Measurements from ENCODE around the gene RPL29. TPM values are rescaled to one million over a fixed set of nuclear protein-coding genes. Genes with fewer than 3 reads are reported as not detected.

The RPL29 gene
- total RNA-seq, 2 experiments from 2014 or later, result 1,575 to 1,589 TPM

- Mint-ChIP-seq H3K9me3 (no peaks in the 10 kb centered on the region), H3K4me1 (peaks cover 9% of the 10 kb centered on the region), H3K27ac (no peak overlapping the region), H3K4me3 (no peak overlapping the region), H3K36me3 (peaks cover 3% of the 10 kb centered on the region), H3K27me3 (no peaks in the 10 kb centered on the region)
- DNase-seq, result no peak
These were observed 26.6 kb downstream of the RPL29 start for GRCh38 chr3:51968883-51969678.

GRCh38 chr3:51968170-51968775 lies 27.4 kb downstream of the RPL29 start:
- no peaks in the 10 kb centered on the region for H3K27me3 Mint-ChIP-seq
- peak overlapping the region; percentile 45 for H3K27ac Mint-ChIP-seq
- H3K36me3 Mint-ChIP-seq, result peaks cover 2% of the 10 kb centered on the region

DNA sequence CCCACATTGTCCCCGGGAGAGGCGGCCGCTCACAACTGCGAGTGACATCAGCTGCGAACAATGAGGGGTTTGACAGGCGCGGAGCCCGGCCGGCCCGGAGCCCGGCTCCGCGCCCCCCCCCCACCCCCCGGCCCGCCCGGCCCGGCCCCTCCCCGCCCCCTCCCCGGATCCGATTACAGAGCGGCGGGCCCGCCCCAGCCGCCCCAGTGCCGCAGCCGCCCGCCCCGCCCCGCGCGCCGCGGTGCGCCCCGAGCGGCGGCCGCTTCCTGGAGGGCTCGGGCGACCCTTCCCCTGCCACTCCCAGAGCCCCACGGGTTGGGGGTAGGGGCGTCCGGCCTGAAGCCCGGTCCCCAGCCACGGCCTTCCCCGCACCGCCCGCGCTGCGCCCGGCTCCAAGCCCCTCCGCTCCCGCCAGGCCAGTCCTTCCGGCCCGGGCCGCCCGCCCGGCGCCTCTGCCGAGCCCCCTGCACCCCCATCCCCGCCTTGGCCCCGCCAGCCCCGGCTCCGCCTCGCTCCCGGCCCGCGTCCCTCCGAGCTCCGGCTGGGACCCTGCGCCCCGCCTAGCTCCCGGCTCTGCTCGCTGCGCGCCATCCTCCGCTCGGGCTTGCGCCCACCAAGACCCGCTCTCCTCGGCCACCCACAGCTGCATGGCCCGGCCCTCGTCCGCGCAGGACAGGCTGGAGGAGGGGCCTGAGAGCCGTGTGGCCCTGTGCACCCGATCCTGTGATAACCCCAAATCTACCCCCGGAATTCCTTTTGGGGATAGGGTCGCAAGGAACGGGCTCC lies 28.1 kb downstream of the RPL29 start, which contains the start of gene PCBP4:
Gene PCBP4, minus strand, starts transcription at position 71 of the 786 bp plus-strand sequence. CDS start 6,214 bp downstream, outside the sequence.
- DNase-seq, result peak; percentile 29
- Mint-ChIP-seq H3K4me1 (peaks cover 7% of the 10 kb centered on the region), H3K9me3 (no peaks in the 10 kb centered on the region), H3K36me3 (peaks cover 2% of the 10 kb centered on the region), H3K27me3 (no peaks in the 10 kb centered on the region), H3K4me3 (peak within 1 kb of the TSS; percentile 79), H3K27ac (peak within 1 kb of the TSS; percentile 45)

More at GRCh38 chr3:51968170-51968775, 27.4 kb downstream of the RPL29 start:
- no peak for DNase-seq
- H3K4me3 Mint-ChIP-seq, result peak overlapping the region; percentile 79
- no peaks in the 10 kb centered on the region for H3K9me3 Mint-ChIP-seq
- H3K4me1 Mint-ChIP-seq, result peaks cover 7% of the 10 kb centered on the region

DNA sequence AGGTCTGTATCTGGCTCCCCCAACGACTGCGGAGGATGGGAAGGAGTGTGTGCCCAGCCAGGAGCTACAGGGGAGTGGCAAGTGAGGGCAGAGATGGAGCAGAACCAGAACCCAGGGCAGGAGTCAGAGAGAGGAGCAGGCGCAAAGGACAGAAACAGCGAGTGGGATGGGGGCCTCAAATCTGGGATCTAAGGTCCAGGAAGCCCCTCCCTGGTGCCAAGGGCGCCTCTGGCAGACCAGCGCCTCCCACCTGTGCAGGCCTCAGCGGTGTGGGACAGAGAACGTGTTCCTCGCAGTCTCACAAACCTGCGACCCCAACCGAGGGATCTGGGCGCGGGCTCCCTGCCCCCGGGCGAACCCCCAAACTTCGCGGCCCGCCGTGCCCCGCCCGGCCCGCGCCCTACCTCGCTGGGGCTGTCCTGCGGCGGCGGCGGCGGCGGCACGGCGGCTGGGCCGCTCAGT lies 28.7 kb downstream of the RPL29 start:
- Mint-ChIP-seq H3K27ac (no peak overlapping the region), H3K36me3 (peaks cover 2% of the 10 kb centered on the region), H3K4me3 (peak overlapping the region; percentile 75), H3K9me3 (no peaks in the 10 kb centered on the region), H3K27me3 (no peaks in the 10 kb centered on the region), H3K4me1 (peaks cover 5% of the 10 kb centered on the region)
- no peak for DNase-seq

DNA sequence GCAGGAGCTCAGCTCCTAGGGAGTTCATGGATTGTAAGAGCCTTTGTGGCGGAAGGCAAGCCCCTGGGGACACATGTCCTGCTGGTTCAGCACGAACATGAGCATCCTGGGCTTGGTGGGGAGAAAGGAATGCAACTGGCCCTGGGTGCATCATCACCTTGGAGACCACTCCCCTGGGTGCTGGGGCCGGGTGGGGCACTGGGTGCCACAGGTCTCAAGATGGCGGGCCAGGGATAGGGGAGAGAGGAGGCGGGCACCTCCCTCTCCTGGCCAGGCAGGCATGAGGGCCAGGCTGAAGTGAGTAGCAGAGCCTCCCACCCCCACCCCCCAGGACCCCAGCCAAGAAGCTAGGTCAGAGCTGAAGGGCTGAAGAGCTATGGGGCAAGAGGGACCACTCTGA lies 29.2 kb downstream of the RPL29 start:
- Mint-ChIP-seq H3K27me3 (no peaks in the 10 kb centered on the region), H3K36me3 (peaks cover 2% of the 10 kb centered on the region), H3K27ac (no peak overlapping the region), H3K4me3 (peak overlapping the region; percentile 75), H3K9me3 (no peaks in the 10 kb centered on the region), H3K4me1 (peaks cover 5% of the 10 kb centered on the region)
- no peak for DNase-seq

- Mint-ChIP-seq H3K27ac (no peak overlapping the region), H3K27me3 (no peaks in the 10 kb centered on the region), H3K9me3 (no peaks in the 10 kb centered on the region), H3K36me3 (peaks cover 1% of the 10 kb centered on the region), H3K4me1 (peaks cover 5% of the 10 kb centered on the region), H3K4me3 (peak overlapping the region; percentile 48)
- DNase-seq, result no peak
These were observed 29.7 kb downstream of the RPL29 start for GRCh38 chr3:51966016-51966415.

GRCh38 chr3:51964521-51964920 lies 31.2 kb downstream of the RPL29 start:
- peaks cover 5% of the 10 kb centered on the region for H3K4me1 Mint-ChIP-seq
- no peak overlapping the region for H3K27ac Mint-ChIP-seq
- no peak overlapping the region for H3K4me3 Mint-ChIP-seq
- no peaks in the 10 kb centered on the region for H3K27me3 Mint-ChIP-seq
- no peak for DNase-seq
- H3K9me3 Mint-ChIP-seq, result no peaks in the 10 kb centered on the region
- H3K36me3 Mint-ChIP-seq, result no peaks in the 10 kb centered on the region

DNA sequence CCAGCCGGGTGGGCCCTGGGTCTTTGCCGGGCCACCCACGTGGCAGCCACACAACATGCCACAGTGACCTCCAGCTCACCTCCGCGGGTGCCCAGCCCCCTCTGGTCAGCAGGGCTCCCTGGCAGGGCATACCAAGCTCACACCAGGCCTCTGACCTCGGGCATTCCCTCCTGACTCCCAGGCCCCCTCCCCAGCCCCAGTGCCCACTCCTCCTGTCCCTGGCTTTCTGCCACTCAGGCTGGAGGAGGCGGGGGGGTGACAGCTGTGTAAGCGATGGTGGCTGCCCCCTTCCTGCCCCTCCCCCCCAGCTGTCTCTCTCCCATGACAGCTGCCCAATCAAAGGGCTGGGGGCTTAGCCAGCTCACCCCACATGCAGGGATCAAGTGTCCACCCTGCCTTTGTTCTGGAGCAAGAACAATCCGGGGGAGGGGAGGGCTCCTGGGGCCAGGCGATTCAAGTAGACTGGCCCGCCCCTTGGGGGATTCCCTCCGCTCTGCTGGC lies 31.7 kb downstream of the RPL29 start:
- Mint-ChIP-seq H3K4me3 (no peak overlapping the region), H3K27ac (no peak overlapping the region), H3K9me3 (no peaks in the 10 kb centered on the region), H3K4me1 (peaks cover 5% of the 10 kb centered on the region), H3K27me3 (no peaks in the 10 kb centered on the region), H3K36me3 (no peaks in the 10 kb centered on the region)
- DNase-seq, result no peak

- Mint-ChIP-seq H3K9me3 (no peaks in the 10 kb centered on the region), H3K4me3 (no peak overlapping the region), H3K36me3 (no peaks in the 10 kb centered on the region), H3K27ac (no peak overlapping the region), H3K4me1 (peaks cover 4% of the 10 kb centered on the region), H3K27me3 (no peaks in the 10 kb centered on the region)
- no peak for DNase-seq
These were observed 32.7 kb downstream of the RPL29 start for GRCh38 chr3:51962854-51963530.

DNA sequence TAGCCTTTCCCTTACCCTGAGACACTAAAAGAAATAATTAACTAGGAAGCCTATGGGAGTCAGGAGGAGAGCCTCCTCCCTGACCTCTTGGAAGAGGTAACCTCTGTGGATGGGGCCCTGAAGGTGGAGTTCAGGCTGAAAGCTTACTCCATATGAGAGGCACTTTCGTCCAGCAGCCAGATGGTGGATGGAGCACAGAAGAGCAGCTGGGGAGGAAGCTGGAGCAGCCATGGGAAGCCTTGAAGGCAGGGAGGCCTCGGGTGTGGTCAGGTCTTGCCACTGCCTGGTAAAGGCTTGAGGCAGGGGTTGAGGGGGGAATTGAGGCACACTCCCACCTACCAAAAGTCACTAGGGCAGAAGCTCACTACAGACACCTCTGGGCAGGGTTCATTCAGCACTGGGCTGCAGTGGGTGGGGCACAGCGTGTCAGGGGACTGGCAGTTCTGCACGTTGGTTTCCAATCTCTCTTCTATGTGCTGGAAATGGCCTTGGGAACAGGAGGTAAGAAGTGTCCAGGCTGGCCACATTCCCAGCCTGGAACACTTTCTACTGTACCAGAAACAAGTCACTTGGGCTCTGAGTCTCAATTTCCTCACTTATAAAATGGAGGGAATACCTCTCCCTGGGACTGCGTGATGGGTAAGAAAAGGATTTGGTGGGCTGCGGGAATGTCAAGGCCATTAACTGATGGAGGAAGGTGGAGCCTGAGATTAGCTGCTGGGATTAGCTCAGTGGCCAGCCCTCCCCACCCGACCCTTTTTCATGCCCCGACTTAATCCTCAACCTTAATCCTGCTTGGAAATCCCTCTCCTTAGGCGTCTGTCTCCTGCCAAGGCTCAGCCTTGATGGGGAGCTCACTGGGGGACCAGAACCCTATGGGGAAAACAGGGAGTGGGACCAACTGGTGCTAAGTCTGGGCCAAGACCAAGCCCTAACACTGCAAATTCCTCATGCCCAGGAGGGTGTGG lies 33.8 kb downstream of the RPL29 start:
- Mint-ChIP-seq H3K27me3 (peaks cover 1% of the 10 kb centered on the region), H3K9me3 (no peaks in the 10 kb centered on the region), H3K4me3 (no peak overlapping the region), H3K27ac (peak overlapping the region; percentile 66), H3K36me3 (no peaks in the 10 kb centered on the region), H3K4me1 (peaks cover 2% of the 10 kb centered on the region)
- DNase-seq, result no peak

GRCh38 chr3:51961011-51961410 lies 34.7 kb downstream of the RPL29 start:
- no peak for DNase-seq
- no peaks in the 10 kb centered on the region for H3K4me1 Mint-ChIP-seq
- H3K9me3 Mint-ChIP-seq, result no peaks in the 10 kb centered on the region
- H3K27me3 Mint-ChIP-seq, result peaks cover 6% of the 10 kb centered on the region
- no peak overlapping the region for H3K27ac Mint-ChIP-seq
- no peak overlapping the region for H3K4me3 Mint-ChIP-seq
- H3K36me3 Mint-ChIP-seq, result no peaks in the 10 kb centered on the region

DNA sequence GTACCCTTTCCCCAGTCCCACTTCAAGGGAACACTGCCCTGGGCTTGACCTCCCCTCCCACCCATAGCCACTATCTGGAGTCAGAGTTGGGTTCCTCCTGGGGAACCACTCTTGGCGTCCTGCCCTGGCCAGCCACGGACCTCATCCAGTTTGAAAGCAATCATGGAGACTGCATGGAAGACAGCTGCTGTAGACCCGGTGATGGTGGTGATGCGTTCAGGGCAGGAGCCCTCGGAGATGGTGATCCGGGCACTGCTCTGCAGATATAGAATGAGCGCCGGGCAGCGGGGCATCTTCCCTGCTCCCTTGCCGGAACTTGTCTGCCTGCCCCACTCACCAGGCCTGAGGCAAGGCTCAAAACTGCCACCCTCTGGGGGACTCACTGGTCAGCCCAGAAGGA lies 35.3 kb downstream of the RPL29 start:
- no peaks in the 10 kb centered on the region for H3K36me3 Mint-ChIP-seq
- H3K4me3 Mint-ChIP-seq, result no peak overlapping the region
- H3K4me1 Mint-ChIP-seq, result no peaks in the 10 kb centered on the region
- H3K27me3 Mint-ChIP-seq, result peaks cover 7% of the 10 kb centered on the region
- no peak for DNase-seq
- H3K27ac Mint-ChIP-seq, result no peak overlapping the region
- H3K9me3 Mint-ChIP-seq, result no peaks in the 10 kb centered on the region

GRCh38 chr3:51959651-51960050 lies 36.0 kb downstream of the RPL29 start:
- H3K27ac Mint-ChIP-seq, result no peak overlapping the region
- H3K4me3 Mint-ChIP-seq, result no peak overlapping the region
- H3K4me1 Mint-ChIP-seq, result no peaks in the 10 kb centered on the region
- peaks cover 15% of the 10 kb centered on the region for H3K27me3 Mint-ChIP-seq
- no peaks in the 10 kb centered on the region for H3K36me3 Mint-ChIP-seq
- H3K9me3 Mint-ChIP-seq, result no peaks in the 10 kb centered on the region
- no peak for DNase-seq

Measured in activated naive CD8-positive, alpha-beta T cell treated with anti-CD3 and anti-CD28 coated beads for 36 hours (primary cell).